ENCODE data around the gene PLEKHG7. TPM values are rescaled to one million over a fixed set of nuclear protein-coding genes. Genes with fewer than 3 reads are reported as not detected.

PLEKHG7 gene
- total and polyA plus RNA-seq, 7 donors = not detected

DNA sequence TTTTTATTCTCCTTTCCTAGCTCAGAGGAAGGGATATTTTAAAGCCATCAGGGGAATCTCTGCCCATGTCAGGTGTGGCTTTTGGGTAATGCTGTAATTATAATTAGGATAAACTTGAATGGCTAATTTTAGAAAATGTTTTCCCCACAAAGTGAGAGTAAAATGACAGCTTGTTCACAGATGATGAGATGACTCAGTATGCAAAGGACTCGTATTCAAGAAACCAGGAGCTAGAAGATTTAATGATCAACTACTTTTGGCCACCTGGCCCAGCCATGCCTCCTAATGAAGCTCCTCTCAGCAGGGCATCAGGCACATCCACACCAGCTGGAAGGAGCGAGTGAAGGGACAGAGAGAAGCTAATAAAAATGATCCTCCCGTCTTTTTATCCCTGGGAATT lies 29.0 kb upstream of the PLEKHG7 start:
- 43 to 61% (median 58%) methylated on average over 3 of the region's 3 CpGs for WGBS, 3 donors
- intact Hi-C loops (cut with DNase I) = no loop called here
- no peak for DNase-seq

DNA sequence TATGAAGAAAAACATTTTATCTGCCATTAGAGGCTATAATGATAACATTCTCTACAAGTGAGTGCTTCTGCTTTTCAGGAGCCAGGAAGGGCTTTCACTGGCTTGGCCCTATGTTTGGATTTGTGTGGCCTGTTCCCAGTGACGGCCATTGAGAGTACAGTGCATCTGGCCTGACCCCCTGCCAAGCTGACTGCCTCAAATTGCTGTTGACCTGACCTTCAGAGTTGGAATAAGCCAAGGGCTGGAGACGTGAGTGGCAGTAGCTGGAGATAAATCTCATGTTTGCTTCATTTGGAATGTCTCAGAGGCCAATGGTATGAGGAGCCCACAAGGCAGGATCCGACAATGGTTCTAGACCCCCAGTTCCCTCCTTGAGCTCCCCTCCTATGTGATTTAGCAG lies 28.3 kb upstream of the PLEKHG7 start:
- Histone ChIP-seq H3K36me3 (ENCODE audit: insufficient read depth in 1 of 2, low read depth in 1 of 2) (no peaks in the 10 kb centered on the region), H3K4me1 (no peaks in the 10 kb centered on the region), H3K27ac (no peak overlapping the region), H3K27me3 (ENCODE audit: insufficient read depth in 3 of 3, low read length in 2 of 3) (no peaks in the 10 kb centered on the region), H3K9me3 (no peaks in the 10 kb centered on the region), H3K4me3 (no peak overlapping the region)
- DNase-seq (no peak), ATAC-seq (no peak)
- TF ChIP-seq, protein P1, sequence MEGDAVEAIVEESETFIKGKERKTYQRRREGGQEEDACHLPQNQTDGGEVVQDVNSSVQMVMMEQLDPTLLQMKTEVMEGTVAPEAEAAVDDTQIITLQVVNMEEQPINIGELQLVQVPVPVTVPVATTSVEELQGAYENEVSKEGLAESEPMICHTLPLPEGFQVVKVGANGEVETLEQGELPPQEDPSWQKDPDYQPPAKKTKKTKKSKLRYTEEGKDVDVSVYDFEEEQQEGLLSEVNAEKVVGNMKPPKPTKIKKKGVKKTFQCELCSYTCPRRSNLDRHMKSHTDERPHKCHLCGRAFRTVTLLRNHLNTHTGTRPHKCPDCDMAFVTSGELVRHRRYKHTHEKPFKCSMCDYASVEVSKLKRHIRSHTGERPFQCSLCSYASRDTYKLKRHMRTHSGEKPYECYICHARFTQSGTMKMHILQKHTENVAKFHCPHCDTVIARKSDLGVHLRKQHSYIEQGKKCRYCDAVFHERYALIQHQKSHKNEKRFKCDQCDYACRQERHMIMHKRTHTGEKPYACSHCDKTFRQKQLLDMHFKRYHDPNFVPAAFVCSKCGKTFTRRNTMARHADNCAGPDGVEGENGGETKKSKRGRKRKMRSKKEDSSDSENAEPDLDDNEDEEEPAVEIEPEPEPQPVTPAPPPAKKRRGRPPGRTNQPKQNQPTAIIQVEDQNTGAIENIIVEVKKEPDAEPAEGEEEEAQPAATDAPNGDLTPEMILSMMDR (IDR thresholded peaks at IDR 0.05) = no peak
- WGBS, 3 donors = 17 to 33% (median 19%) methylated on average over 3 of the region's 3 CpGs
- intact Hi-C loops (cut with DNase I) = no loop called here

More for the DNA sequence above, 29.0 kb upstream of the PLEKHG7 start:
- Histone ChIP-seq H3K27me3 (ENCODE audit: insufficient read depth in 3 of 3, low read length in 2 of 3) (no peaks in the 10 kb centered on the region), H3K4me1 (no peaks in the 10 kb centered on the region), H3K4me3 (no peak overlapping the region), H3K9me3 (no peaks in the 10 kb centered on the region), H3K36me3 (ENCODE audit: insufficient read depth in 1 of 2, low read depth in 1 of 2) (no peaks in the 10 kb centered on the region), H3K27ac (no peak overlapping the region)
- TF ChIP-seq, protein P1 (IDR thresholded peaks at IDR 0.05) = no peak
- ATAC-seq = no peak

DNA sequence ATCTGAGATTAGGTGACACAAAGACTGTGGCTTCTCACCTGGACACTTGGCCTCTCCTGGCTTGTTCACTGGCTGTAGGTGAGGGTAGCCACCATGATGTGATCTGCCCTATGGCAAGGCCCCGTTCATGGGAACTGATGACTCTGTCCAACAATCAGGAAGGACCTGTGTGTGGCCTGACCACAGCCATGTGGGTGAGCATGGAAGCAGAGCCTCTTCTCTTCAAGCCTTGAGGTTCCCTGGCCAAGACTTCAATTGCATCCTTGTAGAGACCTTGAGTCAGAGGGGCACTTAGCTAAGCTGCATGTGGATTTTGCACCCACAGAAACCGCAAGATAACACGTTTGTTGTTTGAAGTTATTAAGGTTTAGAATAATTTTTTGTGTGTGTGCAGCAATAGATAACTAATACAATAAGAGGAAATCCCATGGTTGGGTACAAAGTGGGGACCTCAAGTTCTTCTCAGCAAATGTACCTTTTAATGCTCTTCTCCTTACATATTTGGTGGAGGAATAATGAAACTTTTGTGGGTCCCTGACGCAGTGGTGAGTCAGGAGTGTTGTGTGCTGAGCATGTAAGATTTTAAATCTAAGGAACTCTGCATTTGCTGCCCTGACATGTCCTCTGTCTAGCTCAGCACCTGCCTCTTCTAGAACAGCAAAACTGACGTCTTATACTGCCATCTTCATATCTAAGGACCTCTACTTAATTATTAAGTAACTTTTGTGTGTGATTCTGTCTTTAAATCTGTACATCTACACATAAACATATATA lies 27.5 kb upstream of the PLEKHG7 start:
- intact Hi-C loops (cut with DNase I) = no loop called here
- Histone ChIP-seq H3K4me1 (no peaks in the 10 kb centered on the region), H3K27me3 (ENCODE audit: insufficient read depth in 3 of 3, low read length in 2 of 3) (no peaks in the 10 kb centered on the region), H3K4me3 (no peak overlapping the region), H3K9me3 (no peaks in the 10 kb centered on the region), H3K36me3 (ENCODE audit: insufficient read depth in 1 of 2, low read depth in 1 of 2) (no peaks in the 10 kb centered on the region), H3K27ac (no peak overlapping the region)
- no peak for ATAC-seq
- DNase-seq = no peak
- TF ChIP-seq, protein P1 (IDR thresholded peaks at IDR 0.05) = no peak
- WGBS, 3 donors = 83 to 93% (median 88%) methylated on average over 5 of the region's 5 CpGs

DNA sequence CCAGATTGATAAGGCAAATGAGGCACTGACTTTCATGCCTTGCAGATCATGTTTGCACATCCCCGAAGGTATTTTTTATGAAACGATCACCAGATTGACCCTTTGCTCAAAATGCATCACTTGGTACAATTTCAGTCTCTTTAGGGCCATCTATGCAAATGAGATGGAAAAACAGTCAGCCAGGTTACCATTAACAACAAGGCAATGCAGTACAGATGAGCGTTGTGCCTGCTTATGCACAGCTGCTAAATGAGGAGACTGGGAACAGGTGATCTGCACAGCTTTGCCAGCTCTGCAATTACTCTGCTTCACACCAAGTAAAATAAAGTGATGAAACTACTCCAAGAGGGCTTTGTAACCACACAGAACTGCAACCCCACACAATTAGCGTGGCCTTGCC lies 26.1 kb upstream of the PLEKHG7 start:
- intact Hi-C loops (cut with DNase I) = no loop called here
- H3K4me3 ChIP-seq = no peak overlapping the region
- H3K36me3 ChIP-seq (ENCODE audit: insufficient read depth in 1 of 2, low read depth in 1 of 2) = no peaks in the 10 kb centered on the region
- ATAC-seq (no peak), DNase-seq (no peak)
- TF ChIP-seq, protein P1 (IDR thresholded peaks at IDR 0.05) = no peak
- WGBS, 3 donors = 51 to 65% (median 59%) methylated on average over 4 of the region's 4 CpGs
- H3K9me3 ChIP-seq = no peaks in the 10 kb centered on the region
- H3K4me1 ChIP-seq = no peaks in the 10 kb centered on the region
- no peaks in the 10 kb centered on the region for H3K27me3 ChIP-seq (ENCODE audit: insufficient read depth in 3 of 3, low read length in 2 of 3)
- H3K27ac ChIP-seq = no peak overlapping the region

DNA sequence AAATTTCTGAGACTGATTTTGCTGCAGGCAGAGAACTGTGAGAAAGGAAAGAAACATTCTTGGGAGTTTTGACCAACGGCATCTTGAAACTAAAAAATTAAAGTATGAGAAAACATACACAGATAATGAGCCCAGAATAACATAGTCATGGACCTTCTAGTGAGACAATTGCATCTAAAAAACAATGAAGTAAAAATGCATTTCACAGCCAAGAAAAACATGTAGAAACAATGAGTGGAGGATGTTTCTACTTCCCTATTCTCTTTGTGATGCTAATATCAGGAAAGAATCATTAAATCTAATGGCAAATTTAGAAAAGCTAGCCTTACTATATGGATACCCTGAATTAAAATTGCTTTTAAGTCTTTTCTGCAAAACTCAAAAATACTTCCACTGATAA lies 12.2 kb upstream of the PLEKHG7 start:
- H3K27me3 ChIP-seq (ENCODE audit: insufficient read depth in 3 of 3, low read length in 2 of 3) = no peaks in the 10 kb centered on the region
- DNase-seq (no peak), ATAC-seq (no peak)
- H3K4me1 ChIP-seq = no peaks in the 10 kb centered on the region
- no peak overlapping the region for H3K4me3 ChIP-seq
- intact Hi-C loops (cut with DNase I) = no loop called here
- TF ChIP-seq, protein P1 (IDR thresholded peaks at IDR 0.05) = no peak
- whole genome bisulfite sequencing, 3 donors = 49 to 63% (median 54%) methylated on average over 1 of the region's 1 CpG
- no peaks in the 10 kb centered on the region for H3K36me3 ChIP-seq (ENCODE audit: insufficient read depth in 1 of 2, low read depth in 1 of 2)
- H3K9me3 ChIP-seq = no peaks in the 10 kb centered on the region
- no peak overlapping the region for H3K27ac ChIP-seq
